ENCODE measurements around the gene OOEP.
"Not testable (repeated sequence)": the region's sequence is repeated elsewhere in the genome, so short reads cannot be mapped to it uniquely, and the experiment has no call there.

The OOEP gene

GRCh38 chr6:73393278-73393677, 23.6 kb upstream of the OOEP start:
- H3K4me3 ChIP-seq (ENCODE audit: low read depth, low read length): no peak overlapping the region
- TF ChIP-seq, protein P1, sequence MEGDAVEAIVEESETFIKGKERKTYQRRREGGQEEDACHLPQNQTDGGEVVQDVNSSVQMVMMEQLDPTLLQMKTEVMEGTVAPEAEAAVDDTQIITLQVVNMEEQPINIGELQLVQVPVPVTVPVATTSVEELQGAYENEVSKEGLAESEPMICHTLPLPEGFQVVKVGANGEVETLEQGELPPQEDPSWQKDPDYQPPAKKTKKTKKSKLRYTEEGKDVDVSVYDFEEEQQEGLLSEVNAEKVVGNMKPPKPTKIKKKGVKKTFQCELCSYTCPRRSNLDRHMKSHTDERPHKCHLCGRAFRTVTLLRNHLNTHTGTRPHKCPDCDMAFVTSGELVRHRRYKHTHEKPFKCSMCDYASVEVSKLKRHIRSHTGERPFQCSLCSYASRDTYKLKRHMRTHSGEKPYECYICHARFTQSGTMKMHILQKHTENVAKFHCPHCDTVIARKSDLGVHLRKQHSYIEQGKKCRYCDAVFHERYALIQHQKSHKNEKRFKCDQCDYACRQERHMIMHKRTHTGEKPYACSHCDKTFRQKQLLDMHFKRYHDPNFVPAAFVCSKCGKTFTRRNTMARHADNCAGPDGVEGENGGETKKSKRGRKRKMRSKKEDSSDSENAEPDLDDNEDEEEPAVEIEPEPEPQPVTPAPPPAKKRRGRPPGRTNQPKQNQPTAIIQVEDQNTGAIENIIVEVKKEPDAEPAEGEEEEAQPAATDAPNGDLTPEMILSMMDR (IDR thresholded peaks at IDR 0.05; ENCODE audit: borderline replicate concordance, insufficient read depth, low read depth, low read length): no peak

DNA sequence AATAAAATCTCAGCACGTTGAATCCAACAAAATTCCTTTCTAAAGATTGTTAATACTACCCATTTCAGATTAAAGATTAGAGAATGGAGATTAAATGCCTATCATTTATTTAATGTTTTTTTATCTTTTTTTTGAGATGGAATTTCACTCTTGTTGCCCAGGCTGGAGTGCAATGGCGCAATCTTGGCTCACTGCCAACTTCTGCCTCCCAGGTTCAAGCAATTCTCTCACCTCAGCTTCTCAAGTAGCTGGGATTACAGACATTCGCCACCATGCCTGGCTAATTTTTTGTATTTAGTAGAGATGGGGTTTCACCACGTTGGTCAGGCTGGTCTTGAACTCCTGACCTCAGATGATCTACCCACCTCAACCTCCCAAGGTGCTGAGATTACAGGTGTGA, 22.5 kb upstream of the OOEP start:
- not testable (repeated sequence) for H3K4me3 ChIP-seq (ENCODE audit: low read depth, low read length)

- no peak overlapping the region for H3K4me3 ChIP-seq (ENCODE audit: low read depth, low read length)
- TF ChIP-seq, protein P1 (IDR thresholded peaks at IDR 0.05; ENCODE audit: borderline replicate concordance, insufficient read depth, low read depth, low read length): no peak
Observed at GRCh38 chr6:73391675-73392074, 22.0 kb upstream of the OOEP start.

- TF ChIP-seq, protein P1 (IDR thresholded peaks at IDR 0.05; ENCODE audit: borderline replicate concordance, insufficient read depth, low read depth, low read length): no peak
- H3K4me3 ChIP-seq (ENCODE audit: low read depth, low read length): no peak overlapping the region
Observed at GRCh38 chr6:73389854-73390253, 20.2 kb upstream of the OOEP start.

GRCh38 chr6:73388800-73389512, 19.3 kb upstream of the OOEP start:
- peak overlapping the region; percentile 62 for H3K4me3 ChIP-seq (ENCODE audit: low read depth, low read length)
- TF ChIP-seq, protein P1 (IDR thresholded peaks at IDR 0.05; ENCODE audit: borderline replicate concordance, insufficient read depth, low read depth, low read length): peak; percentile 63

GRCh38 chr6:73388433-73388799, 18.7 kb upstream of the OOEP start:
- TF ChIP-seq, protein P1 (IDR thresholded peaks at IDR 0.05; ENCODE audit: borderline replicate concordance, insufficient read depth, low read depth, low read length): no peak
- H3K4me3 ChIP-seq (ENCODE audit: low read depth, low read length): peak overlapping the region; percentile 62

DNA sequence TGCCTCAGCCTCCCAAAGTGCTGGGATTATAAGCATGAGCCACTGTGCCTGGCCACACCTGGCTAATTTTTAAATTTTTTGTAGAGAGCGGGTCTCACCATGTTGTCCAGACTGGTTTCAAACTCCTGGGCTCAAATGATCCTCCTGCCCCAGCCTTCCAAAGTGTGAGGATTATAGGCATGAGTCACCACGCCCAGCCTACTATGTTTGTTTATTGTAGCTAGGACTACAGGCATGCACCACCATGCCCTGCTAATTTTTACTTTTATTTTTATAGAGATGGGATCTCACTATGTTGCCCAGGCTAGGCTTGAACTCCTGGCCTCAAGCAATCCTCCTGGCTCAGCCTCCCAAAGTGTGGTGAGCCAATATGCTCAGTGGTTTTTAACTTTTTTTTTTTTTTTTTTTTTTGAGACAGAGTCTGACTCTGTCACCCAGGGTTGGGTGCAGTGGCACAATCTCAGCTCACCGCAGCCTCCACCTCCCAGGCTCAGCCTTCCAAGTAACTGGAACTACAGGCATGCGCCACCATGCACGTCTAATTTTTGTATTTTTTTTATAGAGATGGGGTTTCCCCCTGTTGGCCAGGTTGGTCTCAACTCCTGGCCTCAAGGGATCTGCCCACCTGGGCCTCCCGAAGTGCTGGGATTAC, 12.9 kb upstream of the OOEP start:
- TF ChIP-seq, protein P1 (IDR thresholded peaks at IDR 0.05; ENCODE audit: borderline replicate concordance, insufficient read depth, low read depth, low read length): no peak
- no peak overlapping the region for H3K4me3 ChIP-seq (ENCODE audit: low read depth, low read length)

DNA sequence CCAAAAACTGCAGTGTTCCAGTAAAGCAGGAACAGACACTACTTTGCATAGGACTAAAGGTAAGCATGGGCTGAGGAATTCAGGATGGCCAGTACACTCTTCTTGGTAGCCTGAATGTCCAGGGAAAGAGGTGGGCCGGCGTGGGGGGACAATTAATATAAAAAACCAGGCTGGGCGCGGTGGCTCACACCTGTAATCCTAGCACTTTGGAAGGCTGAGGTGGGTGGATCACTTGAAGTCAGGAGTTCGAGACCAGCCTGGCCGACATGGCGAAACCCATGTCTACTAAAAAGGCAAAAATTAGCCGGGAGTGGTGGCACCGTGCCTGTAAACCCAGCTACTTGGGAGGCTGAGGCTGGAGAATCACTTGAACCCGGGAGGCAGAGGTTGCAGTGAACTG, 11.8 kb upstream of the OOEP start:
- not testable (repeated sequence) for H3K4me3 ChIP-seq (ENCODE audit: low read depth, low read length)
